Measurements from ENCODE around the gene ALDH3A2. TPM values are rescaled to one million over a fixed set of nuclear protein-coding genes. Genes with fewer than 3 reads are reported as not detected.

Gene ALDH3A2
- total and polyA plus RNA-seq, 2 donors (not counting 1 experiment from before 2014, with no cell fraction given) = 7.5 to 35.1 TPM

DNA sequence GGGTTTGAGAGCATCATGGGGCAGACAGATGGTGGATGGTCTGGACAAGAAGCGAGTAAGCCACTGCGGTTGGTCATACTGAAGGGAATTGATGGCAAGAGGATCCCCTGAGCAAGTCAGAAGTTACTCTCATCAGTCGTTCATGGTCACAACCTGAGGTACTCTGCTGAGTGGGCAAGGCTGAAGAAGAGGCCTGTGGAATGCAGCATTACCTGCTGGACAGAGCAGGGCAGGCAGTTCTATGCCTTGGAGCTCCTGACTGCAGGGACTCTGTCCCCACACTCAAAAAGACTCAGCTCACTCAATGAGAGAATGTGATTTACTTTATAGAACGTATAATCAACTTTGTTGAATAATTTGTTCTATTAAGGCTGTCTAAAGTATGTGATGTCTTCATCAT is 28.3 kb downstream of the ALDH3A2 start:
- no peak overlapping the region for H3K4me2 ChIP-seq (replicated peaks; ENCODE audit: low read depth, low read length, poor library complexity, severe bottlenecking)
- H2AFZ ChIP-seq (ENCODE audit: insufficient read depth, low read depth, low read length, poor library complexity, severe bottlenecking) = no peak overlapping the region
- no peak overlapping the region for H3K4me3 ChIP-seq (ENCODE audit: control extremely low read depth in 1 of 5, extremely low read depth in 1 of 5, insufficient read depth in 1 of 5, low read depth in 2 of 5, low read length in 4 of 5)
- Mint-ChIP-seq H3K27me3 (no peaks in the 10 kb centered on the region), H3K9me3 (ENCODE audit: insufficient read depth) (no peaks in the 10 kb centered on the region), H3K4me1 (peaks cover 5% of the 10 kb centered on the region), H3K27ac (no peak overlapping the region), H3K4me3 (no peak overlapping the region)
- no peaks in the 10 kb centered on the region for H3K27me3 ChIP-seq (replicated peaks in 1 of 4; ENCODE audit: control extremely low read depth in 1 of 4, control insufficient read depth in 3 of 4, insufficient read depth in 4 of 4, low read length in 3 of 4)
- peaks cover 6 to 10% of the 10 kb centered on the region in 2 experiments for H3K36me3 ChIP-seq (replicated peaks in 1 of 2; ENCODE audit: control extremely low read depth in 1 of 2, control insufficient read depth in 1 of 2, extremely low read depth in 1 of 2, insufficient read depth in 2 of 2, low read length in 1 of 2)
- no peak overlapping the region for H3K27ac ChIP-seq (ENCODE audit: low read length in 2 of 2)
- H3K9me3 ChIP-seq (ENCODE audit: control extremely low read depth in 1 of 3, control insufficient read depth in 2 of 3, insufficient read depth in 1 of 3, low read length in 2 of 3) = no peaks in the 10 kb centered on the region
- no peaks in the 10 kb centered on the region for H3K79me2 ChIP-seq (ENCODE audit: control insufficient read depth, insufficient read depth, low read length)
- ChIA-PET POLR2A (no interaction called here), CTCF (no interaction called here)
- peaks cover 0 to 3% of the 10 kb centered on the region in 2 donors for H3K4me1 ChIP-seq (ENCODE audit: control insufficient read depth in 2 of 2, insufficient read depth in 2 of 2, low read length in 2 of 2)
- no peak for ATAC-seq (ENCODE audit: low read depth)
- H4K20me1 ChIP-seq (ENCODE audit: control insufficient read depth, insufficient read depth, low read length, poor library complexity, severe bottlenecking) = no peaks in the 10 kb centered on the region
- H3K9ac ChIP-seq (ENCODE audit: low read length) = no peak overlapping the region
- intact Hi-C loops (cut with micrococcal nuclease) = no loop called here
- TF ChIP-seq, protein P1, sequence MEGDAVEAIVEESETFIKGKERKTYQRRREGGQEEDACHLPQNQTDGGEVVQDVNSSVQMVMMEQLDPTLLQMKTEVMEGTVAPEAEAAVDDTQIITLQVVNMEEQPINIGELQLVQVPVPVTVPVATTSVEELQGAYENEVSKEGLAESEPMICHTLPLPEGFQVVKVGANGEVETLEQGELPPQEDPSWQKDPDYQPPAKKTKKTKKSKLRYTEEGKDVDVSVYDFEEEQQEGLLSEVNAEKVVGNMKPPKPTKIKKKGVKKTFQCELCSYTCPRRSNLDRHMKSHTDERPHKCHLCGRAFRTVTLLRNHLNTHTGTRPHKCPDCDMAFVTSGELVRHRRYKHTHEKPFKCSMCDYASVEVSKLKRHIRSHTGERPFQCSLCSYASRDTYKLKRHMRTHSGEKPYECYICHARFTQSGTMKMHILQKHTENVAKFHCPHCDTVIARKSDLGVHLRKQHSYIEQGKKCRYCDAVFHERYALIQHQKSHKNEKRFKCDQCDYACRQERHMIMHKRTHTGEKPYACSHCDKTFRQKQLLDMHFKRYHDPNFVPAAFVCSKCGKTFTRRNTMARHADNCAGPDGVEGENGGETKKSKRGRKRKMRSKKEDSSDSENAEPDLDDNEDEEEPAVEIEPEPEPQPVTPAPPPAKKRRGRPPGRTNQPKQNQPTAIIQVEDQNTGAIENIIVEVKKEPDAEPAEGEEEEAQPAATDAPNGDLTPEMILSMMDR (IDR thresholded peaks at IDR 0.05) = no peak
- TF ChIP-seq EZH2 (IDR thresholded peaks at IDR 0.05; ENCODE audit: borderline replicate concordance, insufficient read depth, low read depth, low read length, poor library complexity, severe bottlenecking) = no peak
- WGBS (ENCODE audit: insufficient coverage) = 91% methylated on average over 3 of the region's 4 CpGs
- DNase-seq = no peak

DNA sequence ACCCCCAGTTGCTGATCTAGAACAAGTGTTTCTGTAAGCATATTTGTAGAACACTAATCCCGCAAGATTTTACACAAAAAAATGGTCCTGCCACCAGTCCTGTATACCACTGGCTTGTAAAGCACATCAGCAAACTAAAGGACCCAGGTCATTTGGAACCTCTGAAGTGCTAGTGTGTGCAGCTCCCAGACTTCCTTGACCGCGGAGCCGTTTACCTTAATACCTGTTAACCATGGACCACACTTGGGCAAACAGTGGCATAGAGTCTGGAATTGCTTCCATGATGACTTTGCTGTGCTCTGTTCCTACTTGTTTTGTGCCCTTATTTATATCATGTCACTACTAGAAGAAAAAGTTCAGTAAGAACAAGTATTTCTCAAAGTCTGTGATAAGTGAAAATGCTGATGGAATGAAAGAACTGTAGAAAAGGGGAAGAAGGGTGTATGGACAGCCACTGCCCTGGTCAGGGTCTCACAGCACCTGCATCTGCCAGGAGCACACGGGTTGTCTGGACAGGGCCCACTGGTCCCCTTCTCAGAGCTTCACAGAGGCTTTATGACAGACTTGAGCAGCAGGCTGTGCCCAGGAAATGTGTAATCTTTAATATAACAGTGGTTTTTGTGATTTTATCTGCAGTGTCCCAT is 29.3 kb downstream of the ALDH3A2 start:
- 98% methylated on average over 5 of the region's 5 CpGs for WGBS (ENCODE audit: insufficient coverage)
- Mint-ChIP-seq H3K27ac (no peak overlapping the region), H3K4me1 (no peaks in the 10 kb centered on the region), H3K27me3 (no peaks in the 10 kb centered on the region), H3K9me3 (ENCODE audit: insufficient read depth) (no peaks in the 10 kb centered on the region), H3K4me3 (no peak overlapping the region)
- H3K4me2 ChIP-seq (replicated peaks; ENCODE audit: low read depth, low read length, poor library complexity, severe bottlenecking) = no peak overlapping the region
- no peak overlapping the region for H3K4me3 ChIP-seq (ENCODE audit: control extremely low read depth in 1 of 5, extremely low read depth in 1 of 5, insufficient read depth in 1 of 5, low read depth in 2 of 5, low read length in 4 of 5)
- no peak for TF ChIP-seq EZH2 (IDR thresholded peaks at IDR 0.05; ENCODE audit: borderline replicate concordance, insufficient read depth, low read depth, low read length, poor library complexity, severe bottlenecking)
- TF ChIP-seq, protein P1 (IDR thresholded peaks at IDR 0.05) = no peak
- H3K4me1 ChIP-seq (ENCODE audit: control insufficient read depth in 2 of 2, insufficient read depth in 2 of 2, low read length in 2 of 2) = no peaks in the 10 kb centered on the region
- H4K20me1 ChIP-seq (ENCODE audit: control insufficient read depth, insufficient read depth, low read length, poor library complexity, severe bottlenecking) = no peaks in the 10 kb centered on the region
- POLR2A ChIA-PET = no interaction called here
- H3K79me2 ChIP-seq (ENCODE audit: control insufficient read depth, insufficient read depth, low read length) = no peaks in the 10 kb centered on the region
- H3K27me3 ChIP-seq (replicated peaks in 1 of 4; ENCODE audit: control extremely low read depth in 1 of 4, control insufficient read depth in 3 of 4, insufficient read depth in 4 of 4, low read length in 3 of 4) = no peaks in the 10 kb centered on the region
- DNase-seq (no peak), ATAC-seq (ENCODE audit: low read depth) (no peak)
- H3K27ac ChIP-seq (ENCODE audit: low read length in 2 of 2) = no peak overlapping the region
- H3K9ac ChIP-seq (ENCODE audit: low read length) = no peak overlapping the region
- intact Hi-C loops (cut with micrococcal nuclease) = no loop called here
- CTCF ChIA-PET = no interaction called here
- peaks cover 6 to 8% of the 10 kb centered on the region in 2 experiments for H3K36me3 ChIP-seq (replicated peaks in 1 of 2; ENCODE audit: control extremely low read depth in 1 of 2, control insufficient read depth in 1 of 2, extremely low read depth in 1 of 2, insufficient read depth in 2 of 2, low read length in 1 of 2)
- H3K9me3 ChIP-seq (ENCODE audit: control extremely low read depth in 1 of 3, control insufficient read depth in 2 of 3, insufficient read depth in 1 of 3, low read length in 2 of 3) = no peaks in the 10 kb centered on the region
- no peak overlapping the region for H2AFZ ChIP-seq (ENCODE audit: insufficient read depth, low read depth, low read length, poor library complexity, severe bottlenecking)
